HuH-7.5 (cell line): ENCODE data around the gene RSPRY1.

Experiments used
- DNase-seq: peaks from one replicate; pipeline ENCODE4 v3.0.0; 2011; ENCODE audit warnings: low spot score

The RSPRY1 gene

DNA sequence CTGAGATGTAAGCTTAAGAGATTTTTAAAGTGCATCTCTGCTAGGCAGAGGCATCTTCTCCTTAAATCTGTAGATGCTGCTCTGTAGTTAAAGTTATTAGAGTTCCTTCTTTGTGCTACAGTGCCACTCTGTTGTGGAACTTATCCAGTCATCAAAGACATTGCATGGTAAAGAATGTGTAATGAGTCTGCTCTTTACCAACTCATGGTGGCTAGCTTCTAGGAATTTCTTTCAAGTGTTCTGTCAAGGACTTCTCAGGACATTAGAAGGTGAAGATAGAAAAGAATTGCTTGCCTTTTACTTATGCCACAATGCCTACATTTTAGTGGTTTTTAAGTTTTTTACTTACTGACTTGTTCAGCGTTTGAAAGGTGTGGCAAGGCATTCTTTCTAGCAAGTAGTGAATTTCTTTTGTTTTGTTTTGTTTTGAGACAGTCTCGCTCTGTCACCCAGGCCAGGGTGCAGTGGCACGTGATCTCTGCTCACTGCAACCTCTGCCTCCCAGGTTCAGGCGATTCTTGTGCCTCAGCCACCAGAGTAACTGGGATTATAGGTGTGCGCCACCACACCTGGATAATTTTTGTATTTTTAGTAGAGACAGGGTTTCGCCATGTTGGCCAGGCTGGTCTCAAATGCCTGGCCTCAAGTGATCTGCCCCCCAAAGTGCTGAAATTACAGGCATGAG is 38.7 kb downstream of the RSPRY1 start:
- no peak for DNase-seq

- no peak for DNase-seq
These were observed 39.8 kb downstream of the RSPRY1 start for GRCh38 chr16:57225978-57226377.

GRCh38 chr16:57226701-57227621 is 40.8 kb downstream of the RSPRY1 start:
- no peak for DNase-seq

GRCh38 chr16:57229079-57229478 is 43.0 kb downstream of the RSPRY1 start:
- no peak for DNase-seq

DNA sequence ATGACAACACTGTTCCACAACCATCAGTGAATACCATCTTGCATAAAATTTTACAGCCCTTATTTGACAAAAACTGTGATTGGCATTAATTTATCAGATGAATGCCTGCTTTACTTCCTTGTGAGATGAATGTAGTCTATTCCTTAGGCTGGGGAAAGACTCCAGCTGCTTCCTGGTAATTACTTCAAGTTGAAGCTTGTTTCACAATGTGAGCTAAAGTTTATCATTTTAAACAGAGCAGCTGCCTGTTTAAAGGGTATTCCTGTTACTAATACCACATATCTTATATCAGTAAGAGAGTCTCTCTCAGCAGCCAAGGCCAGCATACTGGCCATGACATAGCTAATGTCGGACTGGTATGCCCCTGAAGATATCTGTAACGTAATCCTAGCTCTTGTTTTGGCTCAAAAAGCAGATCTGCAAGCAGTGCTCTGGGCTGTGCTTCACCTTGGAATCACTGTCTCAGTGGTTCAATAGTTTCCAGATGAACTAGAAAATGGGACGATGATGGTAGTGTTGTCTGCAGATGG is 45.8 kb downstream of the RSPRY1 start:
- no peak for DNase-seq

DNA sequence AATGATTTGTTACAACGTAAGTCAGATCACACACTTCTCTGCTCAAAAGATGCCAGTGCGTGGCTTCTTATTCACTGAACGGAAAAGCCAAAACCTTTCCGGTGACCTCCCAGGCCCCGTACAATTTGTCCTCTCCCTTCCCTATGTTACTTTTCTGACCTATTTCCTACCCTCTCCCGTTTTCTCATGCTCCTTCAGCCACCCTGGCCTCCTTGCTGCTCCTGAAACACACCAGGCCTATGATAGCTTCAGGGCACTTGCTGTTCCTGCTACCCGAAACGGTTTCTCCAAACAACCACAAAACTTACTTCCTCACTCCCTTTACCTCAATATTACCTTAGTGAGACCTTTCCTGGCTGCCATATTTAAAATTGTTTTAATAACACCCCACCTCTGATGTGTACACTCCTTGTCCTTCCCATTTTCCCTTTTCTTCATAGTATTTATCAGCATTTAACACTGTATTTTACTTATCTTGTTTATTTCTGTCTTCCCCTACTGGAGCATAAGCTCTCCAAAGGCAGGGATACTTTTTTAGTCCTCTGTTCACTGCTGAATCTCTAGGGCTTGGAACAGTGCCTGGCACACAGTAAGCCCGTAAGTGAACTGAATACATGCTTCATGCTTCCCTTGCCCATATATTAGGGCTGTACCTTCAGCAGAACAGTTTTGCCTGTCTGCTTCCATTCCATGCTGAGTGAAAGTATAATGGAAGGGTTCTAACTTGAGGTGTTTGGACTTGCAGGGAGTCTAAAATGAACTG is 48.0 kb downstream of the RSPRY1 start:
- DNase-seq: no peak

- DNase-seq: no peak
These were observed 48.6 kb downstream of the RSPRY1 start for GRCh38 chr16:57234707-57235092.

GRCh38 chr16:57235128-57236021 is 49.2 kb downstream of the RSPRY1 start:
- DNase-seq: no peak

GRCh38 chr16:57236022-57236350 is 49.9 kb downstream of the RSPRY1 start:
- no peak for DNase-seq

GRCh38 chr16:57238682-57239081 is 52.6 kb downstream of the RSPRY1 start:
- no peak for DNase-seq

DNA sequence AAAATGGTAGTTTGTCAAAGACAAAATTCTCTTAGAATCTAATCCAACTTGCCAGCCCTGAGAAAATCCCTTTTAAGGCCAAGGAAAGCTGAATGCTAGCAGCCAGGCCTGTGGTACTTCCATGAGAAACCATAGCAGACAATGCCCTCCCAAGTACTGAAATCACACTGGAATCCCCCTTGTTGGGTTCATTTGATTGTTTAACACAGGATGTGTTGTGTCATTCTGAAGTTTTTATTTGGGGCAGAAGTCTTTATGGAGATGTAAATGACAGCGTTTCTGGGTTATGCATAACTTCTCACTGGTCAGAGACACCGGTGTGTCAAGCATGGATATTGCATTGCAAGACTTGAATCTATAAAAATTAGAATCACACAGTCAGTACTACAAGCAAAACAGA is 53.0 kb downstream of the RSPRY1 start:
- no peak for DNase-seq

GRCh38 chr16:57240851-57241250 is 54.7 kb downstream of the RSPRY1 start:
- DNase-seq: no peak

GRCh38 chr16:57242650-57243049 is 56.5 kb downstream of the RSPRY1 start:
- no peak for DNase-seq

- DNase-seq: no peak
These were observed 58.3 kb downstream of the RSPRY1 start for GRCh38 chr16:57244463-57244766.

- peak; percentile 94 for DNase-seq
These were observed 58.8 kb downstream of the RSPRY1 start, which contains the start of gene ARL2BP for GRCh38 chr16:57244767-57245471. Gene ARL2BP, plus strand, starts transcription at chr16:57245259. Its CDS starts 109 bp downstream, at chr16:57245368.

DNA sequence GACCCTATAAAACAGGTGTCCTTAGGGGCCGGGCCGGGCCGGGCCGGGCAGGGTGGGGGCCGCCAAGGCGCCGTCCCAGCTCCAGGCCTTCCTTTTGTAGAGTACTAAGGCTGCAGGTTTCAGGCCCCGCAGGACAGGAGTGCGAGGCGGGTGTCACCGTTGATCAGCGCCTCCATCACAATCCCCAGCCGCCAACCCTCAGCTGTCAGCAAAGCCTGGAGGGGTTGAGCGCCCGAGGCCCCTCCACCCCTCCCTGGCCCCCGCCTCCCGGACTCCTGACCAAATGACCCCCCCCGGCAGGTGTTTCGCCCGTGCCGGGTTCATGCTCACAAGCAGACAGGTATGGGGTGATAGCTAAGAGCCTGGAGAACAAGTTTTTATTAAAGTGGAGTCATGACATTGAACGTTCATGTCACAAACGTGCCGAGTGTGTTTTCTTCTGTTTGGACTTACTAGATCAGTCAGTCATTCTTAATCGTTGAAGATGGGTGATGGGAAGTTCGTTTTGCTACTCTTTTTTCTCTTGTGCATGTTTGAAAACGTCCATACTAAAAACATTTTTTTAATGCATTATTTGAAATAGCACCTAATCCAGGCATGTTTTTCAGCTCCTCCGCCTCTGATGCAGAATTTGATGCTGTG is 59.5 kb downstream of the RSPRY1 start:
- DNase-seq: peak; percentile 32

DNA sequence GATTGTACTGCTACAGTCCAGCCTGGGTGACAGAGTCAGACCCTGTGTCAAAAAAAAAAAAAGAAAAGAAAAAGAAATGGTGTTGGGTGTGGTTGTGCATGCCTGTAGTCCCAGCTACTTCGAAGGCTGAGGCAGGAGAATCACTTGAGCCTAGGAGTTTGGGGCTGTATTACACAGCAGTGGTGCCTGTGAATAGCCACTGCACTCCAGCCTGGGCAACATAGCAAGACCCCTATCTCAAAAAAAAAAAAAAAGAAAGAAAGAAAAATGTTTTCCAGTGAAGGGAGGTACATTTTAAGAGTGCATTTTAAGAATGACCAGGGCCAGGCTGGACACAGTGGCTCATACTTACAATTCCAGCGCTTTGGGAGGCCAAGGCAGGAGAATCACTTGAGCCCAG is 65.2 kb downstream of the RSPRY1 start:
- no peak for DNase-seq

- DNase-seq: no peak
These were observed 66.1 kb downstream of the RSPRY1 start for GRCh38 chr16:57252148-57252721.

DNA sequence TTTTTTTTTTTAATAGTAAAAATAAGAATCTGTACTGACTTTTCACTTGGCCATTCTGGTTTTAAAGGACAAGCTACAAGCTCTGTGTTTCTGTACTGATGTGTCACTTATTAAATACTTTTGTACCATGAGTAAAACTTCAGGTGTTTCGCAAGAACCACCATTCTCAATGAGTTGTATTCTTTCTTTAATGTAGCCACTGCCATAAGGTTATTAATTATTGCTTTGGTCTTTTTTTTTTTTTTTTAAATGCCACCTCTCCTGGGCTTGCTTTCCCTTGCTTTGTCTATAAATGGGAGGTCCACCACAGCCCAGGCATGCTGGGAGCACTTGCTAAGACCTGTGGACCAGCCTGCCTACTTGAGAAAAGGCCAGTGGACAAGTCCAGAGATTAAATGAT is 67.3 kb downstream of the RSPRY1 start:
- DNase-seq: no peak
